Transverse colon (tissue), 4 donors: ENCODE results near the gene PPP3R2. TPM values are rescaled to one million over a fixed set of nuclear protein-coding genes. Genes with fewer than 3 reads are reported as not detected.
"Not testable (repeated sequence)": the region's sequence is repeated elsewhere in the genome, so short reads cannot be mapped to it uniquely, and the experiment has no call there.

ENCODE experiments used
- DNase-seq: peaks from one replicate; pipeline ENCODE4 v3.0.0-alpha.2; 2019
- H3K27ac ChIP-seq, 4 donors: fragments of 200-600 bp; sonication (generic); 2 replicates each; pipeline ENCODE4 v1.5.1; 2016 to 2018; ENCODE audit warnings: inconsistent platforms in 4 of 4
- H3K27me3 ChIP-seq: fragments of 200-600 bp; sonication (generic); 2 replicates; pipeline ENCODE4 v1.5.1; 2017; ENCODE audit warnings: inconsistent platforms
- H3K36me3 ChIP-seq, 4 donors: fragments of 200-600 bp; sonication (generic); 2 replicates each; pipeline ENCODE4 v1.5.1; 2017 to 2019; ENCODE audit warnings: inconsistent platforms in 4 of 4
- H3K4me1 ChIP-seq, 4 donors: fragments of 200-600 bp; sonication (generic); 2 replicates each; pipeline ENCODE4 v1.5.1; 2017 to 2020; ENCODE audit warnings: inconsistent platforms in 4 of 4
- H3K4me3 ChIP-seq, 4 donors: fragments of 200-600 bp; sonication (generic); 1 replicate in 1 of 4; 2 replicates in 3 of 4; pipeline versions ENCODE4 v1.5.1 to v1.6.1; 2017 to 2019; ENCODE audit warnings: inconsistent platforms in 4 of 4
- H3K9me3 ChIP-seq, 2 donors: fragments of 200-600 bp; sonication (generic); 2 replicates each; pipeline ENCODE4 v1.5.1; 2017 to 2019; ENCODE audit warnings: inconsistent platforms in 2 of 2
- CTCF ChIP-seq, 5 experiments: fragments of 200-600 bp in 3 of 5; fragments of 450-650 bp in 2 of 5; sonication (generic) in 3 of 5; IDR thresholded peaks; 1 replicate in 2 of 5; 2 replicates in 3 of 5; pipeline ENCODE4 v1.5.1; 2016 to 2017; ENCODE audit warnings: antibody characterized with exemption in 5 of 5, inconsistent platforms in 3 of 5, mild to moderate bottlenecking in 2 of 5, moderate library complexity in 1 of 5
- EP300 ChIP-seq: sonication (generic); formaldehyde crosslinking; IDR thresholded peaks from one replicate; pipeline ENCODE4 v1.6.1; 2017; ENCODE audit warnings: antibody characterized with exemption, low read depth
- POLR2A ChIP-seq: fragments of 450-650 bp; IDR thresholded peaks from one replicate; pipeline ENCODE4 v1.6.1; 2016; ENCODE audit warnings: antibody characterized with exemption, mild to moderate bottlenecking, moderate library complexity
- POLR2AphosphoS5 ChIP-seq, 3 donors: sonication (generic); formaldehyde crosslinking; IDR thresholded peaks; one replicate each; pipeline ENCODE4 v1.6.1; 2016; ENCODE audit warnings: antibody characterized with exemption in 3 of 3
- WGBS, 2 donors: methylation state at CpG; one replicate each; pipeline ENCODE4 v1.1.5; 2018; ENCODE audit warnings: low coverage in 1 of 2; 5-methylcytosine and 5-hydroxymethylcytosine counted together
- in situ Hi-C, 4 donors: fragments of 200-750 bp; cut with MboI; loops; one replicate each; pipeline versions ENCODE4 v1.15.0 to v1.15.1; 2017; ENCODE audit warnings: low sequenced_read_pairs in 3 of 4, low pct_ligation_motif_present in 1 of 4, low pct_unique_long_range_greater_than_20kb in 1 of 4
- intact Hi-C: fragments of 100-400 bp; cut with DNase I; formaldehyde crosslinking; loops from one replicate; pipeline ENCODE4 v1.15.1; 2023; ENCODE audit warnings: low total_unique reads
- total RNA-seq, 4 donors: library from RNA; depleted of rRNA; stranded (reverse); fragments of >200 nt; gene quantifications; one replicate each; pipeline ENCODE4 v1.1.0, GENCODE V29; 2016

Gene PPP3R2
- total RNA-seq, 4 donors from 2014 or later, result not detected

DNA sequence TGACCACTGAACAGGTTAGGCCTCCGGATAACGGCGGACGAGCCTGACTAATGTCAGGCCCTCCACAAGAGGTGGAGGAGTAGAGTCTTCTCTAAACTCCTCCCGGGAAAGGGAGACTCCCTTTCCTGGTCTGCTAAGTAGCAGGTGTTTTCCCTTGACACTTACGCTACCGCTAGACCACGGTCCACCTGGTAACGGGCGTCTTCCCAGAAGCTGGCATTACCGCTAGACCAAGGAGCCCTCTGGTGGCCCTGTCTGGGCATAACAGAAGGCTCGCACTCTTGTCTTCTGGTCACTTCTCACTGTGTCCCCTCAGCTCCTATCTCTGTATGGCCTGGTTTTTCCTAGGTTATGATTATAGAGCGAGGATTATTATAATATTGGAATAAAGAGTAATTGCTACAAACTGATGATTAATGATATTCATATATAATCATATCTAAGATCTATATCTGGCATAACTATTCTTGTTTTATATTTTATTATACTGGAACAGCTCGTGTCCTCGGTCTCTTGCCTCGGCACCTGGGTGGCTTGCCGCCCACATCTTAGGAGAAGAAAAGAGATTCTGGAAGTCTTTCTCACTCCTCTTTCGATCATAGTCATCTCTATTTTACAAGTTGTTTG lies 45.2 kb downstream of the PPP3R2 start:
- in situ Hi-C loops, DNase-seq, H3K4me3 ChIP-seq, H3K27me3 ChIP-seq, H3K9me3 ChIP-seq, intact Hi-C loops, H3K4me1 ChIP-seq, H3K27ac ChIP-seq: not testable (repeated sequence)
- peak in 4 of 5 experiments; percentile 16 to 31 (median 26) for TF ChIP-seq CTCF (IDR thresholded peaks at IDR 0.05)
- 88 to 98% methylated on average over 11 to 18 of the region's 18 CpGs for WGBS, 2 donors
- H3K36me3 ChIP-seq, result peaks cover 0 to 92% (median 43%) of the 10 kb centered on the region in 4 donors

- intact Hi-C loops, result no loop called here
- H3K27ac ChIP-seq, result no peak overlapping the region
- in situ Hi-C loops, result no loop called here
- no peaks in the 10 kb centered on the region for H3K27me3 ChIP-seq
- no peaks in the 10 kb centered on the region for H3K4me1 ChIP-seq
- H3K9me3 ChIP-seq, result no peaks in the 10 kb centered on the region
- no peak overlapping the region for H3K4me3 ChIP-seq
- H3K36me3 ChIP-seq, result peaks cover 0 to 66% (median 26%) of the 10 kb centered on the region in 4 donors
- no peak for DNase-seq
- 95% methylated on average over 4 to 14 of the region's 14 CpGs for WGBS, 2 donors
- TF ChIP-seq POLR2A, result no peak
- TF ChIP-seq CTCF (IDR thresholded peaks at IDR 0.05), result no peak
- TF ChIP-seq POLR2AphosphoS5 (IDR thresholded peaks at IDR 0.05), result no peak
- TF ChIP-seq EP300, result no peak
Measured at GRCh38 chr9:101543098-101543735, 51.6 kb downstream of the PPP3R2 start.

Other genes starting within 250 kb of the PPP3R2 start
- under 1 TPM in 1 of 4 donors, not detected in 3; 0.14 TPM for gene BAAT, start 210.0 kb downstream of the PPP3R2 start, total RNA-seq
- 10 to 100 TPM in 1 of 4 donors, 1 to 10 TPM in 3; 3.4 to 16.1 (median 9.5) TPM for gene MRPL50, start 196.4 kb downstream of the PPP3R2 start, total RNA-seq
- 10 to 100 TPM in 2 of 4 donors, 1 to 10 TPM in 2; 5.6 to 21.3 (median 13.4) TPM for gene ZNF189, start 196.1 kb downstream of the PPP3R2 start, total RNA-seq
- 10 to 100 TPM in 2 of 4 donors, 1 to 10 TPM in 1, not detected in 1; 1.9 to 55.0 (median 20.1) TPM for gene ALDOB, start 159.2 kb downstream of the PPP3R2 start, total RNA-seq
- 10 to 100 TPM in 3 of 4 donors, 1 to 10 TPM in 1; 9.0 to 21.0 (median 13.9) TPM for gene RNF20, start 61.1 kb downstream of the PPP3R2 start, total RNA-seq
- gene GRIN3A, start 143.7 kb upstream of the PPP3R2 start, total RNA-seq, result under 1 TPM in 3 of 4 donors, not detected in 1; 0.27 to 0.48 (median 0.37) TPM